Right lung (tissue), 5 donors: ENCODE results near the gene SLC35C1. TPM values are rescaled to one million over a fixed set of nuclear protein-coding genes. Genes with fewer than 3 reads are reported as not detected.

Experiments
- polyA plus RNA-seq, 5 donors: library from polyadenylated mRNA; unstranded; fragments of 120-200 nt; gene quantifications; one replicate each; pipeline versions ENCODE4 v1.2.1 to v1.2.3, GENCODE V29; 2013; ENCODE audit warnings: inconsistent platforms in 1 of 5, low replicate concordance in 1 of 5; ENCODE audit not compliant: insufficient read length in 5 of 5, insufficient read depth in 1 of 5

Gene SLC35C1
- polyA plus RNA-seq, 5 donors = 5.9 to 8.8 (median 6.9) TPM

Other genes starting within 250 kb of the SLC35C1 start
- gene CHST1, start 139.5 kb upstream of the SLC35C1 start, polyA plus RNA-seq = 1 to 10 TPM; 4.2 to 7.3 (median 5.6) TPM
- gene CRY2, start 42.3 kb downstream of the SLC35C1 start, polyA plus RNA-seq = 10 to 100 TPM; 25.5 to 35.4 (median 28.2) TPM
- 10 to 100 TPM in 1 of 5 donors, 1 to 10 TPM in 4; 4.1 to 13.7 (median 5.5) TPM for gene MAPK8IP1, start 80.5 kb downstream of the SLC35C1 start, polyA plus RNA-seq
- gene FREY1, start 102.1 kb downstream of the SLC35C1 start, polyA plus RNA-seq = under 1 TPM; 0.21 to 0.33 (median 0.27) TPM
- gene PEX16, start 112.7 kb downstream of the SLC35C1 start, polyA plus RNA-seq = 10 to 100 TPM in 4 of 5 donors, 1 to 10 TPM in 1; 9.2 to 18.1 (median 12.8) TPM
- 10 to 100 TPM; 11.4 to 18.1 (median 14.5) TPM for gene LARGE2, start 117.5 kb downstream of the SLC35C1 start, polyA plus RNA-seq